H9 (cell line): ENCODE measurements around the gene HNRNPF. TPM values are rescaled to one million over a fixed set of nuclear protein-coding genes. Genes with fewer than 3 reads are reported as not detected.

ENCODE experiments used
- DNase-seq: peaks from one replicate; pipeline ENCODE4 v3.0.0-alpha.2; 2017
- H2AFZ ChIP-seq: one replicate; pipeline ENCODE4 v1.6.1; 2013; ENCODE audit warnings: mild to moderate bottlenecking, low read length, control low read depth, moderate library complexity
- H2AK5ac ChIP-seq: 2 replicates; pipeline ENCODE4 v1.6.1; 2013; ENCODE audit warnings: low read length, control low read depth, mixed read lengths; ENCODE audit not compliant: insufficient read length
- H2BK120ac ChIP-seq: one replicate; pipeline ENCODE4 v1.6.1; 2013; ENCODE audit warnings: low read depth, mild to moderate bottlenecking, low read length, control low read depth, inconsistent platforms; ENCODE audit not compliant: poor library complexity, severe bottlenecking
- H2BK12ac ChIP-seq: 2 replicates; pipeline ENCODE4 v1.6.1; 2013; ENCODE audit warnings: low read length, control low read depth, mixed read lengths, low read depth; ENCODE audit not compliant: insufficient read length
- H2BK15ac ChIP-seq: 2 replicates; pipeline ENCODE4 v1.6.1; 2013; ENCODE audit warnings: low read depth, low read length, control low read depth
- H2BK20ac ChIP-seq: one replicate; pipeline ENCODE4 v1.6.1; 2013; ENCODE audit warnings: low read depth, mild to moderate bottlenecking, low read length, control low read depth, inconsistent platforms; ENCODE audit not compliant: poor library complexity, severe bottlenecking
- H2BK5ac ChIP-seq: 2 replicates; pipeline ENCODE4 v1.6.1; 2013; ENCODE audit warnings: low read length, control low read depth, mixed read lengths; ENCODE audit not compliant: insufficient read length
- H3K14ac ChIP-seq: 2 replicates; pipeline ENCODE4 v1.6.1; 2013; ENCODE audit warnings: low read length, control low read depth; ENCODE audit not compliant: insufficient read depth
- H3K18ac ChIP-seq: 2 replicates; pipeline ENCODE4 v1.6.1; 2013; ENCODE audit warnings: low read depth, mild to moderate bottlenecking, mixed read lengths, low read length, control low read depth; ENCODE audit not compliant: insufficient read length
- H3K23ac ChIP-seq: 2 replicates; pipeline ENCODE4 v1.6.1; 2013; ENCODE audit warnings: low read length, control low read depth, mixed read lengths, low read depth; ENCODE audit not compliant: insufficient read length
- H3K23me2 ChIP-seq: 2 replicates; pipeline ENCODE4 v1.6.1; 2013; ENCODE audit warnings: low read depth, mild to moderate bottlenecking, mixed read lengths, low read length, control low read depth; ENCODE audit not compliant: insufficient read length, poor library complexity, severe bottlenecking
- H3K27ac ChIP-seq: 2 replicates; pipeline ENCODE4 v1.5.1; 2013; ENCODE audit warnings: low read length, control low read depth, mixed read lengths, low read depth; ENCODE audit not compliant: insufficient read length
- H3K27me3 ChIP-seq: 2 replicates; pipeline ENCODE4 v1.6.1; 2013; ENCODE audit warnings: low read length, control low read depth, inconsistent platforms; ENCODE audit not compliant: insufficient read depth
- H3K4ac ChIP-seq: 2 replicates; pipeline ENCODE4 v1.6.1; 2013; ENCODE audit warnings: low read depth, mild to moderate bottlenecking, control low read depth, inconsistent platforms, low read length, moderate library complexity
- H3K4me1 ChIP-seq: 2 replicates; pipeline ENCODE4 v1.6.1; 2013; ENCODE audit warnings: low read length, control low read depth, inconsistent platforms; ENCODE audit not compliant: insufficient read depth
- H3K4me2 ChIP-seq: 2 replicates; pipeline ENCODE4 v1.6.1; 2013; ENCODE audit warnings: low read length, control low read depth, mixed read lengths; ENCODE audit not compliant: insufficient read length, insufficient read depth
- H3K56ac ChIP-seq: 2 replicates; pipeline ENCODE4 v1.6.1; 2013; ENCODE audit warnings: low read depth, mild to moderate bottlenecking, mixed read lengths, low read length, control low read depth; ENCODE audit not compliant: insufficient read length
- H3K79me1 ChIP-seq: 2 replicates; pipeline ENCODE4 v1.6.1; 2013; ENCODE audit warnings: low read depth, mild to moderate bottlenecking, moderate library complexity, low read length, control low read depth, inconsistent platforms; ENCODE audit not compliant: insufficient read depth, poor library complexity, severe bottlenecking
- H3K79me2 ChIP-seq: 2 replicates; pipeline ENCODE4 v1.6.1; 2013; ENCODE audit warnings: low read length, control low read depth, inconsistent platforms; ENCODE audit not compliant: insufficient read depth
- H3K9ac ChIP-seq: 2 replicates; pipeline ENCODE4 v1.6.1; 2013; ENCODE audit warnings: low read length, control low read depth, mixed read lengths; ENCODE audit not compliant: insufficient read length; ENCODE audit errors: extremely low read depth
- H3K9me3 ChIP-seq: one replicate; pipeline ENCODE4 v1.6.1; 2013; ENCODE audit warnings: low read depth, low read length, inconsistent platforms; ENCODE audit not compliant: control insufficient read depth
- H3T11ph ChIP-seq: one replicate; pipeline ENCODE4 v1.6.1; 2013; ENCODE audit warnings: mild to moderate bottlenecking, low read length, control low read depth, inconsistent platforms
- H4K20me1 ChIP-seq: one replicate; pipeline ENCODE4 v1.6.1; 2013; ENCODE audit not compliant: control insufficient read depth, insufficient read length, insufficient read depth
- H4K5ac ChIP-seq: 2 replicates; pipeline ENCODE4 v1.6.1; 2013; ENCODE audit warnings: low read depth, mild to moderate bottlenecking, mixed read lengths, low read length, control low read depth; ENCODE audit not compliant: insufficient read length
- H4K8ac ChIP-seq: replicated peaks from 2 replicates; pipeline ENCODE4 v1.6.1; 2013; ENCODE audit warnings: low read length, control low read depth, mixed read lengths, low read depth; ENCODE audit not compliant: insufficient read length
- H4K91ac ChIP-seq: 2 replicates; pipeline ENCODE4 v1.6.1; 2013; ENCODE audit warnings: low read depth, mild to moderate bottlenecking, moderate library complexity, mixed read lengths, low read length, control low read depth; ENCODE audit not compliant: insufficient read length
- H3K27ac Mint-ChIP-seq, 3 experiments: 2 replicates in 2 of 3; 3 replicates in 1 of 3; pipeline ENCODE4 v1.8.0; 2020 to 2021; ENCODE audit warnings: mixed read lengths in 3 of 3, mild to moderate bottlenecking in 1 of 3, moderate library complexity in 1 of 3
- H3K27me3 Mint-ChIP-seq: 2 replicates; pipeline ENCODE4 v1.8.0; 2021; ENCODE audit warnings: low read depth, mild to moderate bottlenecking, moderate library complexity, mixed read lengths
- H3K36me3 Mint-ChIP-seq, 3 experiments: 2 replicates in 2 of 3; 3 replicates in 1 of 3; pipeline ENCODE4 v1.8.0; 2020 to 2021; ENCODE audit warnings: low read depth in 3 of 3, mixed read lengths in 3 of 3; ENCODE audit not compliant: insufficient read depth in 1 of 3
- H3K4me1 Mint-ChIP-seq, 2 experiments: 2 replicates each; pipeline ENCODE4 v1.8.0; 2020; ENCODE audit warnings: mixed read lengths in 2 of 2
- H3K4me3 Mint-ChIP-seq, 2 experiments: 2 replicates in 1 of 2; 3 replicates in 1 of 2; pipeline ENCODE4 v1.8.0; 2020 to 2021; ENCODE audit warnings: mild to moderate bottlenecking in 2 of 2, mixed read lengths in 2 of 2, moderate library complexity in 1 of 2
- H3K9me3 Mint-ChIP-seq, 2 experiments: 2 replicates in 1 of 2; 3 replicates in 1 of 2; pipeline ENCODE4 v1.8.0; 2020; ENCODE audit warnings: mild to moderate bottlenecking in 2 of 2, mixed read lengths in 2 of 2, moderate library complexity in 1 of 2
- CTCF ChIP-seq: fragments of 200-600 bp; sonication (generic); conservative IDR thresholded peaks from 3 replicates; pipeline ENCODE4 v1.8.0; 2021; ENCODE audit warnings: antibody characterized with exemption, mild to moderate bottlenecking
- WGBS: extraction: QIAGEN DNeasy Blood & Tissue Kit; methylation state at CpG from one replicate; pipeline ENCODE4 v1.1.7; 2013; ENCODE audit warnings: missing lambda C conversion rate, low lambda C conversion rate, mixed read lengths; ENCODE audit not compliant: insufficient read length; ENCODE audit errors: extremely low coverage; 5-methylcytosine and 5-hydroxymethylcytosine counted together
- total RNA-seq: library from RNA; stranded (reverse); gene quantifications from 2 replicates; pipeline ENCODE4 v1.2.1, GENCODE V29; 2021

HNRNPF gene
- total RNA-seq, 1 experiment from 2014 or later, result 411 TPM

- H2BK5ac ChIP-seq, result no peak overlapping the region
- Mint-ChIP-seq H3K27me3 (no peaks in the 10 kb centered on the region), H3K4me1 (peaks cover 27 to 40% of the 10 kb centered on the region in 2 experiments), H3K36me3 (no peaks in the 10 kb centered on the region), H3K9me3 (no peaks in the 10 kb centered on the region), H3K27ac (peak overlapping the region in 1 of 3 experiments; percentile 8; a peak in 1 of 7 replicates), H3K4me3 (no peak overlapping the region)
- no peak overlapping the region for H2BK120ac ChIP-seq
- H3K27me3 ChIP-seq, result no peaks in the 10 kb centered on the region
- no peak for DNase-seq
- H3K56ac ChIP-seq, result no peak overlapping the region
- H2BK12ac ChIP-seq, result no peak overlapping the region
- no peaks in the 10 kb centered on the region for H3K9me3 ChIP-seq
- no peak overlapping the region for H2BK20ac ChIP-seq
- no peak overlapping the region for H2AK5ac ChIP-seq
- H3K18ac ChIP-seq, result no peak overlapping the region
- H3K14ac ChIP-seq, result no peak overlapping the region
- no peaks in the 10 kb centered on the region for H4K20me1 ChIP-seq
- H3K23ac ChIP-seq, result no peak overlapping the region
- H3K4me2 ChIP-seq, result no peak overlapping the region
- no peak overlapping the region for H2AFZ ChIP-seq
- H3K9ac ChIP-seq, result no peak overlapping the region
- H3K79me2 ChIP-seq, result no peaks in the 10 kb centered on the region
- H3K23me2 ChIP-seq, result no peaks in the 10 kb centered on the region
- no peak overlapping the region for H3K27ac ChIP-seq
- H4K8ac ChIP-seq, result no peak overlapping the region
- H3K79me1 ChIP-seq, result no peaks in the 10 kb centered on the region
- no peak overlapping the region for H3K4ac ChIP-seq
- TF ChIP-seq CTCF, result peak; percentile 11; the same call in 1 of the 3 replicates
- H4K91ac ChIP-seq, result no peak overlapping the region
- WGBS, result no CpG with 5 or more reads among the region's 4 CpGs
- H3K4me1 ChIP-seq, result peaks cover 2% of the 10 kb centered on the region; the same call in 1 of the 2 replicates
- no peak overlapping the region for H2BK15ac ChIP-seq
- no peak overlapping the region for H4K5ac ChIP-seq
- H3T11ph ChIP-seq, result no peak overlapping the region
Observed at GRCh38 chr10:43355749-43356371, 53.1 kb downstream of the HNRNPF start.
